Measurements from ENCODE around the gene TPD52L2.
A peak's percentile ranks its signal among the peaks of the same experiment; 100 is the strongest.

The TPD52L2 gene

DNA sequence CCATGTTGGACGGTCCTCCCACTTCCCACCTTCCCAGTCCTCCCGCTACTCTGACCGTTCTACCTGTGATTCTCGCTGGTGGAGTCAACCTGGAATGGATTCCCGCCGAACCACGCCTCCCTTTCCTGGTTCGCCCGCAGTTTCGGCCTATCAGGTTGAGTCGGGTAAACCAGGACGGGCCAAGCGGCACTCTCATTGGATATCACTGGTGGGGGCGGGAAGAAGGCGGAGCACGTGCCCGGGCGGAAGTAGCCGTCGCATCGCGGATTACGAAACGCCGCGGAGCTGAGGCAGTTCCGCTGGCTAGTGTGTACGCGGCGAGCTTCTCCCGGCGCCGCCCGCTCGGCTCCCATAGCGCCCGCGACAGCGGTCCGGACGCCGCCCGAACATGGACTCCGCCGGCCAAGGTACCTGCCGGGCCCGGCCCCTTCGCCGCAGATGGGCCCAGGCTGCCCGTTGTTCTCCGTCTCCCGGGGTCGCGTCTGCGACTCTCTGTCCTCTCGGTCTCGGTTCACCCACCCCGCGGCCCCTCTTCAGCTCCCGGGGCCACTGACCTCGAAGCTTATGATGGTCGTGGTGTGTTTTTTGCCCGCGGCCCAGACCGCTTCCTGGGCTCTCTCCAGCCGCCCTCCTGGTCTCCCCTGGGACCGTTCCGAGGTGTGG lies at the start of gene TPD52L2:
TSS of gene TPD52L2 (plus strand) at position 293 of the 663 bp plus-strand sequence. CDS start at position 389, 96 bp downstream.
- peak; percentile 99 for DNase-seq (ENCODE audit: low spot score)

DNA sequence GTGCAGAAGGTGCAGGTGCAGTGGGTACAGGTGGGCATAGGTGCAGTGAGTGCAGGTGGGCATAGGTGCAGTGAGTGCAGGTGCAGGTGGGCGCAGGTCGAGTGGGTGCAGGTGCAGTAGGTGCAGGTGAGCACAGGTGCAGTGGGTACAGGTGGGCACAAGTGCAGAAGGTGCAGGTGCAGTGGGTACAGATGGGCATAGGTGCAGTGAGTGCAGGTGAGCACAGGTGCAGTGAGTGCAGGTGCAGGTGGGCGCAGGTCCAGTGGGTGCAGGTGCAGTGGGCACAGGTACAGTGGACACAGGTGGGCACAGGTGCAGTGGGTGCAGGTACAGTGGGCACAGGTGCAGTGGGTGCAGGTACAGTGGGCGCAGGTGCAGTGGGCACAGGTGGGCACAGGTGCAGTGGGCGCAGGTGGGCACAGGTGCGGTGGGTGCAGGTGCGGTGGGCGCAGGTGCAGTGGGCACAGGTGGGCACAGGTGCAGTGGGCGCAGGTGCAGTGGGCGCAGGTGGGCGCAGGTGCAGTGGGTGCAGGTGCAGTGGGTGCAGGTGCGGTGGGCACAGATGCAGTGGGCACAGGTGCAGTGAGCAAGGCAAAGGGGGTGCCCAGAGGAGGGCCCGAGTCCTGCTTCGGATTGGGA lies 49.3 kb upstream of the TPD52L2 start:
- DNase-seq (ENCODE audit: low spot score): no peak

DNA sequence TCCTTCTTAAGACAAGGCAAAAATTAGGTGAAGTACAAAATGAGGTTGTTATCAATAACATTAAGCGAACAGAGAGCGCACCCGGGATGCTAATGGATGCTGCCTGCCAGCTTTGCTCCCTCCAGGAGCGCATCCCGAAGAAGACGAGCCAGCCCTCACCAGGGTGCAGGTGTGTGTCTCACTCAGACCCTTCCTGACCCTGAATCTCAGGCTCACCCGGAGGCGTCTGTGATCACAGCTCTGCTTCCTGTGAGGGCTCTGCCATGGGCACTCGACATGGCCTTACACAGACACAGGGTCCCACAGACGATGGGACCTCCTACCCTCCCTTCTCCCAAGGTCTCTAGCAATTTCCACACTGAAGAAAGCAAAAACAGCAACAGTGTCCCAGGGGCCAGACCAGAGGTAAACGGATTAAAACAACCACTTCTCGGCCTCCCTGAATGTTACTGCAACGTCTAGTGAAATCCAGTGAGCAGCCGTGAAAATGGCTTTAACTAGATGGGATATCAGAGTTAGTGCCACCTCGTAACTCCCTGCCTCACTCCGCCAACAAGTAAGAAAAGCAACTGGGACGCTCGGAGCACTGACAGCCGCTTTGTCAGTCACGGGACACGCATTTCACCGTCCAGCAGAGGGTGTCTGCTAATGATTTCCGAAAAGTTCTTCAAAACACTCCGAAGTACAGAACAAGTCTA lies 45.7 kb upstream of the TPD52L2 start:
- DNase-seq (ENCODE audit: low spot score): peak; percentile 18

DNA sequence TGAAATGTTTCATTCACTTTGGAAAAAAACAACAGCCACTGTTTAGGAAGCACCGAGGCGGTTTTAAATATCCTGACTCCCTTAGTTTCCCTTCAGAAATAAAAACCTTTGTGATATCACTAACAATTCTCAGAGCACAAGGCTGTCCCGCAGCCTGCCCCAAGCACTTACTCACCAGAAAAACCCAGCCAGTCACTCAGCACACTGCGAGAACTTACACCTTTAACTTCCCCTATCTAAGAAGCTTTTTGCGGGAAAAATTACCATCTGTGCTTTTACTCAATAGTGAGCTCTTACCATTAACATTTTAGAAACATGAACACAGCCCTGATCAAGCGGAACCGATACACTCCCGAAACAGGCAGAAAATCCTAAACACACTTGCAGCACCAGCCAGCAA lies 43.3 kb upstream of the TPD52L2 start:
- no peak for DNase-seq (ENCODE audit: low spot score)

DNA sequence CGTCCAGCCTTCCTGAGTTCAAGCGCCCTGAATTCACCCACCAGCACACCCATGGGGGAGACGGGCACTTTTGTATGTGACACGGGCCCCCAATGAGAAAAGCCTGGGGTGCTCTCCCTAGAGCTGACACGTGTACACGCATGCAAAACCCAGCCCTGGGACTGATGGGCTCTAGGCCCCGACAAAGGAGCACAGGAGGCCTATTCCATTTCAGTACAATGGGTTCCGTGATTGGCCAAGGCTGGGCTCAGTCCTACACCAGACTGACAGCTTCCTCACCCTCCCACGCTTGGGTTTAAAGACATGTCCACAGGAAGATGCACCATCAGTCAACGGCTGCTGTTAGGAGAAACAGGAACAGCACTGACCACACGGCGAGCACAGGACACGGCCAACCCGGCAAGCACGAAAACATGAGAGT lies 42.8 kb upstream of the TPD52L2 start:
- no peak for DNase-seq (ENCODE audit: low spot score)

DNA sequence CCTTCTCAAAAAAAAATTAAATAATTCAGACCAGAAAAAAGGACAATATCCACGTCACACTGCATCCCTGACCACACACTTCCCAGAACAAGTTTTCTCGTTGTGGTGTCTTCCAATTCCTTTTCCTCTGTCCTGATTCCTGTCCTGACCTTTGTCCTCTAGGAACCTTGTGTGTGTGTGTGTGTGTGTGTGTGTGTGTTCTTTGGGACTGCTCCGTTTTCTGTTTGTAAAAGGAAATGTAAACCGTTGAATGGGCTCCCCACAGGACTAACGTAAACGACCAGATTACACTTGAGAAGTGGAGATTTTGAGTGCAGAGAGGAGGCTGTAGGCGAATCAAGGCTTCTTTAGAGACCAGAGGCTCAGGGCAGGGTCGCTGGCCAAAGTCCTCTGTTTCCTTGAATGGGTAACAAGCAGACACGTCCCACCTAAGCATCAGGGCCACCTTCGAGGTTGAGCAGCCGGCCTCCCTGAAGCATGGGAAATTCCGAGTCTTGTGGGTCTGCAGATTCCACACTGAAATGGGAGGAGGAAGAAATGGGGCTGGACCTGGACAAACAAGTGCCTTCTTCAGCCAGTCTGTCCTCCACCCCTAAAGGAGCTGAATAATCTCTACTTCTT lies 41.3 kb upstream of the TPD52L2 start:
- no peak for DNase-seq (ENCODE audit: low spot score)

DNA sequence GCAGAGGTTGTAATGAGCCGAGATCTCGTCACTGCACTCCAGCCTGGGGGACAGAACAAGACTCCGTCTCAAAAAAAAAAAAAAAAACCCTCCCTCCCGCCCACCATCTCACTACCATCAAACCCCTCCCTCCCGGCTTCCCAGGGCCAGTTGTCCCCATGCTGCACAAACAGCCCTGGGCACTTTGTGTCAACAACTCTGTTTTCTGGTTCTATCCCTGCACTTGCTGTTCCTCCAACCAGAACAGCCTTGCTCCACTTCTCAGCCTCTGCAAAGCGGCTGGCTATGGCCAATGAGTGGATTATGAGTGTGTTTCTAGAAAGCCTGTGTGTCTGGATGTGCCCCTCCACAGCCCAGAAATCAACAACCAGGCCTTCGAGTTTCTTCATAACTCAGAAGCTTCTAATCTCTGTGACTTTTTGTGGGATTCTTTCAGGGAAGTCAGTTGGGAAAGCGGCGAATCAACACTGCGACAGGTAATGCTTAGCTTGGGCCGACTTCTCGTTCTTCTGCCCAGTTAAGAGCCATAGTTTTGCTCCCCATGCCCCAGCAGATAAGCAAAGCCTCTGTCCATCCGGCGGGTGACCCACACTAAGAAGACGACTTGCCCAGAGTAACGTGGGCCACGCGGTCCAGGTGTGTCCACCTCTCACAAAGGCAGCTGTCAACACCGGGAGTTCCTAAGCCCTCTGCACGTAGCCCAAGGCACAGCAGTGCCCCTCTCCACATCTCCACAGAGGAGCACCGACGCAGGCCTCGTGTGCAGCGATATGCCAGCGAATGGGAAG lies 39.5 kb upstream of the TPD52L2 start:
- no peak for DNase-seq (ENCODE audit: low spot score)

DNA sequence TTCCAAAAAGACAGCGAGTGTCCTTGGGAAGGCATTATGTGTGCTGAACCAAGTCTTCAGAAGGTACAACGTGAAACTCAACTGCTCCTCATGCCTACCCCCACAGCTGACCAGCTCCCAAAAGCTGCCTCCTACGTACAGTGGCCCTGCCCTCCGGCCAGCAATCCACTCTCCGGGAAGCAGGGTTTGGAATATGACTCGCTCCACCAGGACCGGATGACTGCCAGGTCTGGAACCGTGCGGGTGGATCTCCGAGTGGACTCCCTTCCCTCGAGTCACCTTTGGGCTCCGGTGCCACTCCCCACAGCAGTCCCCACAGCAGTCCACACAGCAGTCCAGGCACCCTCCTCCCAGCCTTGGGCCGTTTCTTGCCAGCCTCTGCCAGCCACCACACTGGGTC lies 38.3 kb upstream of the TPD52L2 start:
- no peak for DNase-seq (ENCODE audit: low spot score)

DNA sequence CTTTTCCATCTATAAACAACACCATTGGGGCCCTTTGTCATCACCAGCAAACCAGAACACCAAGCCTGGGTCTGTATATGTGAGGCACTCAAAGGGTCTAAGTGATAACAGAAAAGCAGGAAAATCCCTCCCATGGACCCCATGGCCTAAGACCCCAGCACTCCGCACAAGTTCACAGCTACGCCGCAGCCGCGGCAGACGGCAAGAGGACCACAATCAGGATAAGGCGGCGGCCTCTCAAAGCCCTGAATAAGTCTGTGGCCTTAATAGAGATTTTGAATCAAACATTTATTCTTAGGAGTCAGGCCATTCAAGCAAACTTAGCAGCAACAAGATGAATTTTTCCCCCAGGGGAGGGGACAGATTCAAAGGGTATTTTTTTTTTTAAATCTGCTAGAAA lies 36.9 kb upstream of the TPD52L2 start:
- DNase-seq (ENCODE audit: low spot score): no peak

DNA sequence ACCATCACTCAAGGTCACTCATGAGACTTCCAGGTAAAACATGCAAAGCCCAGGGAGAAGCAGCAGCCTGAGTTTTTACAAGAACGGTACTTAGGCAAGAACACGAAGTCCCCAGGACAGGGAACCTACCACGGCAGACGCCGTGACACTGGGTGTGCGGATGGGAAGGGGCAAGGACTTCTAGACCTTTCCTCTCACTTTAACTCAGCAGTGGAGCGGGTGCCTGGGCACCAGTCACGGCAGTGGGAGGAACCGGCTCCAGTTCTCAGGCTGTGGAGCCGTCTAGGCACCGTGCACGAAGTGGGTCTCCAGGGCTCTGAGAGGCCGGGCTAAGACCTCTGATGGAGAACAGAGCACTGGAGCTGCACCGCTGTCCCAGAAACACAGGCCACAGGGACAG lies 36.5 kb upstream of the TPD52L2 start:
- DNase-seq (ENCODE audit: low spot score): no peak

DNA sequence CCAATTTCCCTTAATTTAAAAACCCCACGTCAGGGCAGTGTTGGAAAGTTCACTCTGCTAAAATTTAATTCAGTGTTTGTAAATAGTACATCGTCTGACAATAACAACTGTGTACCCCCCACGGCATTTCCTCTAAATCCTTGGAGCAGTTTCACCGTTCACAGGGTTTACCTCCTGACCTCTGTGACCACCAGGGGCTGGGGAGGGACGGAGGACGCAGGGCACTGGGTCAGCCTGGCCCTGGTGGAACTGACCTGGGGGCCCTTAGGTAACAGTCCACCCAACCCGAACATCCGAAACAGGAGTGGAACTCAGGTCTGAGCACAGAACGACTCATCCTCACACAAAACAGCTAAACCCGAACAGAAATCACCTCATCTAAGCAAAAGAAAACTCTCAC lies 36.1 kb upstream of the TPD52L2 start:
- DNase-seq (ENCODE audit: low spot score): no peak

DNA sequence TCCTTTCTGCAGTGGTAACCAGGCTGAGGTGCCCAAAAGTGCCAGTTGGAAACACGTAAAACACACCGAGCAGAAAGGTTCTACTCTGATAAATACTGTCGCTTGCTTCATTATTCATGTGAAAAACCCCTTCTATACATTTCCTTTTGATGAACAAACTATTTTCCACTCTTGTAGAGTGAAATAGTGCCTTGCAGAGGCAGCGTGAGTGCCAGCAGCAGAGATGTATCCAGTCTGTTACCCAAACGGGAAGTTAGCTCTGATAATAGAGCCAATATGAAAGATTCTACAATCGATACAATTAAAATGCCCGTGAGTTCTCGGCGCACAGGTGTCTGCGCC lies 35.5 kb upstream of the TPD52L2 start:
- DNase-seq (ENCODE audit: low spot score): no peak

DNA sequence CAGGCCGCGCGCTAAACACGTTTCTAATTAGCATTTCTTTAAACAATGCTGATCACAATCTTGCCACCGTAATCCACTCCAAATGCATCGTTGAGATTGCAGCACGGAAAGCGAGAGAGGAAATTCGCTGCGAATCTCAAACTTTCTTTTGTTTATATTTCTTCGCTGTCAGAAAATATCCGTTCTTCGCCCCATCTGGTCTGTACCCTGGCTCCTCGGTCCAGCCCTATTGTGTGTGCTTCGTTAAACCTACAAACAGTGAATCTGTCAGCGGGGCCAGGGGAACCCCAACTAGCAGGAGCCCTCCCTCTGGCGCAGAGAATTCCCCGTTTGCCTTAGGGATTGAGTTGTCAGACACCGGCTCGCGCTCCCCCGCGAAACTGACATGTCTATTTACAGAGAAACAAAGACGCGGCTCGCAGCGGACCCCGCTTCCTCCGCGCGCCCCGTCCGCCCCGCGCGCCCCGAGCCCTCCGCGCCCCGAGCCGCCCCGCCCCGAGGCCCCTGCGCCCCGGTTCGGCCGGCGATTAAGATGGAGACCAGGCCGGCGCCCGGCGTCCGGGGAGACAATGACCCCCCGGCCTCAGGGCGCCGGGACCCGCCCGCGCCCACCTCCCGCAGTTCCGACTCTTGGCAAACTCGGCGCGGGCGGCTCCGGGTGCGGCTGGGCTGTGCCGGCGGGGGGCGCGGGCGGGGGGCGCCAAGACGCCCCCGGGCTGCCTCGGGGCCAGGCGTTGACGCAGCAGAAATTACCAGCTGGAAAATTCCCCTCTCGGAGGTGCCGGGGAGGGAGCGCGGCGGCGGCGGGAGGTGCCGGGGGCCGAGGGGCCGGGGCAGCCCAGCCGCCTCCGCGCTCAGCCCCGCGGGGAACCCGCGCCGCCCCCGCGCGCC lies 34.9 kb upstream of the TPD52L2 start:
- no peak for DNase-seq (ENCODE audit: low spot score)

DNA sequence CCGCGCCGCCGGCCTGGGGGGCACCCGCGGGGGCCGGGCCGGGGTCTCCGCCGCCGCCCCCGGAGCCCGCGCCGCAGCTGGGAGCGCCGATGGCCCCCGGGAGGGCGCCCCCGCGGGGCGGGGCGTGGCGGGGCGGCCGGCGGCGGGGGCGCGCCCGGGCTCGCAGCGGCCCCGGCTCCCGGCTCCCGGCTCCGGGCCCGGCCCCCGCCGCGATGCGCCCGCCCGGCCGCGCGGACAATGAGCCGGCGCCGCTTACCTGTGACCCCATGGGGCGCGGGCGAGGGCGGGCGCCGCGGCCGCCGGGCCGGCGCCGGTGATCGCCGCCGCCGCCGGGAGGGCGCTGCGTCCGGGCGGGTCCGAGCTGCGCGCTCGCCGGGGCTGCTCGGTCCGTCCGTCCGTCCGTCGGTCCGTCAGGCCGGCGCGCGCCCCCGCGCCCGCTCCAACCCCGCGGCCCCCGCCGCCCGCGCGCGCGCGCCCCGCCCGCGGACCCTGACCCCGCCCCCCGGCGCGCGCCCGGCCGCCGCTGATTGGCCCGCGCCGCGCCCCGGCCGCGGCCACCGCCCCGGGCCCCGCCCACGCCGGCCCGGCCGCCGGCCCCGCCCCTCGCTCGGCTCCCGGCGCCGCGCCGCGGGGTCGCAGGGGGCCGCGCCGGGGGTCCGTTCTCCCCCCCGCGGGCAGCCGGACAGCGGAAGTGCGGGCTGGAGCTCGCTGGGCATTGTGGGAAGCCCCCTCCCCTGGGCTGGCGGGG lies 34.1 kb upstream of the TPD52L2 start, which contains the start of gene ZBTB46:
TSS of gene ZBTB46 (minus strand) at position 424 of the 748 bp plus-strand sequence. CDS start 40,507 bp downstream, outside the sequence.
- no peak for DNase-seq (ENCODE audit: low spot score)

DNA sequence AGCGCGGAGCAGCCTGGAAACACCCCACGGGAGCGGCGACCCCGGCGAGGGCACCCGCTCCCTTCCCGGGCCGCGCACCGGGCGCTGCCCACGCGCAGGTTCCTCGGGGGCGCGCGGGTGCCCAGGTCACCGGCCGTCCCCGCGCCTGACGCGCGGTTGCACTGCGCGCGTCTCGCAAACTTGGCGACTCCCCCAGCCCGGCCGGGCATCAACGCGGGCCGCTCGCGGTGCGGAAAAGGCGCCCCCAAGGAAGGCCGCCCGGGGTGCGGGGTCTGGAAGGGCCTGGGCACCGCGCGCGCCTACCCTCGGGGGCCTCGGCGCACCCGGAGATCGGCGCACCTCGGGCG lies 33.5 kb upstream of the TPD52L2 start:
- DNase-seq (ENCODE audit: low spot score): no peak

DNA sequence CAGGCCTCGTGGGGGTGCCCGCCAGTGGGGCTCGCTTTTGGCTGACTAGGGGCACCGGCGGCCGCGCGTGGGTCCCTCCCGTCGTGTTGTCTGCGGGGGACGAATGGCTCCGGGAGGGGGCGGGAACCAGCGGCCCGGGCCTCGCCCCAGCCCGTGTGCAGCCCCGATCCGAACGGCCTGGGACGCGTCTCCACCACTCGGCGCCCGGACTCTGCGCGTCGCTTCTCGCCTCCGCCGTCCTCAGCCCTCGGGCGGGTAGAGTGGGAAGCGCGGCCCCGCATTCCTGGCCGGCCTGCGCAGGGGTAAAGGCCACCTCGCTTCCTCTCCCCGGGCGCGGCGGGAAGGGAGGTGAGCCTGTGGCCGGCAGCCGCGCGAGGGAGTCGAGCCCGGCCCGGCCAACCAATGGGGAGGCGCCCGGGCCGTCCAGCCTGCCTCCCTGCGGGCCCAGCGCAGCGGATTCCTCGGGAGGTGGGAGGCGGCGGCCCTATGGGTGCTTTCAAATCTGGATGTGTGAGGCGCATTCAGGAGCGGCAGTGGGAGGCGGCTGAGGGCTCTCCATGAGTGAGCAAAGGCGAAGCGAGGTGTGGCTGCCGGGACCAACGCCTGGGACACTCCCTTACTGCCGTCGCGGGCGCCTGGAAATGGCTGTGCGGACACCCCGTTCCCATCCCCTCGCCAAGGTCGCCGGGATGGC lies 32.9 kb upstream of the TPD52L2 start:
- DNase-seq (ENCODE audit: low spot score): no peak

DNA sequence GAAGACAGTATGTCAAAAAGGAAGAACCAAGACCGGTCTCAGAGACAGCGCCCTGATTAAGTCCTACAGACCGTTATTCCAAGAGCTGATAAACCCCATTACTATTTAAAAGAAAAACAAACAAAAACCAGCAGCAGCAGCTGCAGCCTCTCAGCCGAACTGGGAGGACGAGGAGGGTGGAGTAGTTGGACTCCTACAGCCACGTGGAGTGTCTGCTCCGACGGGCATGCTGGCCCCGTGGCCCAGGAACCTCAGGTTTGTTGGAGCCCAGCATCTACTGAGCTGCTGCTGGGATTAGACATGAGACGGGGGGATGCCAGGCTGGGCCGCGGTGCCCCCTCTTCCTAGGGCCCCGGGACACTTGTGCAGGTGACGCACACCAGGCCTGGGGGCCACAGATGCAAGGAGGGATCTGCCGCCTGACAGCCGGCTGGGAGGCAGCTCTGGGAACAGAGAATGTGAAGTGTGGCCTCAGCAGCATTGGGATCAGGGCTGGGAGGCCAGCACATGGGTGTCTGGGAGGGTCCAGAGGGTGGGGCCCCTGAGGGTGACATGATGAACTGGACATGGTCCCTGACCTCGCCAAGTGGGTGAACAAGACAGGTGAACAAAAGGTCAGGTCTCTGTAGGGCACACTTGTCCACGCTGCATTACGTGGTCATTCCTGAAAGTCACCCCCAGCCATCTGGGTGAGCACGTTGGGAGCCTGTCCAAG lies 31.1 kb upstream of the TPD52L2 start:
- no peak for DNase-seq (ENCODE audit: low spot score)

DNA sequence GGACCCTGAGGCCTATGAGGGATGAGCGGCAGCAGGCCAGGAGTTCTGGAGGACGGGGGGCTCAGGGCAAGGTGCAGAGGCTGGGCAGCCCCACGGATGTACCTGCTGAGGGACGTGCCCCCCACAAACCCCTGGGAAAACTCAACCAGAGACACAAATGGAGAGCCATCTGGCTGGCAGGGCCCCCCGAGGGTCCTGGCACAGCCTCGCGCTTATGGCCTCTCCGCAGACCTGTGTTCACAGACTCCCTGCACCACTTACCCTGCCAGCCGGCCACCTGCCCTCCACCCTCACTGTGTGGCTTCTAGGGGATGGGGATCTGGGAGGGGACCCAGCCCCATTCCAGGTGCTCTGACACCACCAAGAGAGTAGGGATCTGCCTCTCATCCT lies 30.6 kb upstream of the TPD52L2 start:
- no peak for DNase-seq (ENCODE audit: low spot score)

Data from CD4-positive, alpha-beta T cell treated with Interleukin-2 at 100 ng/mL for 4 hours (primary cell).